H9 (cell line): ENCODE data around the gene PPIL6. TPM values are rescaled to one million over a fixed set of nuclear protein-coding genes. Genes with fewer than 3 reads are reported as not detected.

ENCODE experiments used
- DNase-seq: peaks from one replicate; pipeline ENCODE4 v3.0.0-alpha.2; 2017
- H2AFZ ChIP-seq: one replicate; pipeline ENCODE4 v1.6.1; 2013; ENCODE audit warnings: mild to moderate bottlenecking, low read length, control low read depth, moderate library complexity
- H2AK5ac ChIP-seq: 2 replicates; pipeline ENCODE4 v1.6.1; 2013; ENCODE audit warnings: low read length, control low read depth, mixed read lengths; ENCODE audit not compliant: insufficient read length
- H2BK120ac ChIP-seq: one replicate; pipeline ENCODE4 v1.6.1; 2013; ENCODE audit warnings: low read depth, mild to moderate bottlenecking, low read length, control low read depth, inconsistent platforms; ENCODE audit not compliant: poor library complexity, severe bottlenecking
- H2BK12ac ChIP-seq: 2 replicates; pipeline ENCODE4 v1.6.1; 2013; ENCODE audit warnings: low read length, control low read depth, mixed read lengths, low read depth; ENCODE audit not compliant: insufficient read length
- H2BK15ac ChIP-seq: 2 replicates; pipeline ENCODE4 v1.6.1; 2013; ENCODE audit warnings: low read depth, low read length, control low read depth
- H2BK20ac ChIP-seq: one replicate; pipeline ENCODE4 v1.6.1; 2013; ENCODE audit warnings: low read depth, mild to moderate bottlenecking, low read length, control low read depth, inconsistent platforms; ENCODE audit not compliant: poor library complexity, severe bottlenecking
- H2BK5ac ChIP-seq: 2 replicates; pipeline ENCODE4 v1.6.1; 2013; ENCODE audit warnings: low read length, control low read depth, mixed read lengths; ENCODE audit not compliant: insufficient read length
- H3K14ac ChIP-seq: 2 replicates; pipeline ENCODE4 v1.6.1; 2013; ENCODE audit warnings: low read length, control low read depth; ENCODE audit not compliant: insufficient read depth
- H3K18ac ChIP-seq: 2 replicates; pipeline ENCODE4 v1.6.1; 2013; ENCODE audit warnings: low read depth, mild to moderate bottlenecking, mixed read lengths, low read length, control low read depth; ENCODE audit not compliant: insufficient read length
- H3K23ac ChIP-seq: 2 replicates; pipeline ENCODE4 v1.6.1; 2013; ENCODE audit warnings: low read length, control low read depth, mixed read lengths, low read depth; ENCODE audit not compliant: insufficient read length
- H3K23me2 ChIP-seq: 2 replicates; pipeline ENCODE4 v1.6.1; 2013; ENCODE audit warnings: low read depth, mild to moderate bottlenecking, mixed read lengths, low read length, control low read depth; ENCODE audit not compliant: insufficient read length, poor library complexity, severe bottlenecking
- H3K27ac ChIP-seq: 2 replicates; pipeline ENCODE4 v1.5.1; 2013; ENCODE audit warnings: low read length, control low read depth, mixed read lengths, low read depth; ENCODE audit not compliant: insufficient read length
- H3K27me3 ChIP-seq: 2 replicates; pipeline ENCODE4 v1.6.1; 2013; ENCODE audit warnings: low read length, control low read depth, inconsistent platforms; ENCODE audit not compliant: insufficient read depth
- H3K4ac ChIP-seq: 2 replicates; pipeline ENCODE4 v1.6.1; 2013; ENCODE audit warnings: low read depth, mild to moderate bottlenecking, control low read depth, inconsistent platforms, low read length, moderate library complexity
- H3K4me1 ChIP-seq: 2 replicates; pipeline ENCODE4 v1.6.1; 2013; ENCODE audit warnings: low read length, control low read depth, inconsistent platforms; ENCODE audit not compliant: insufficient read depth
- H3K4me2 ChIP-seq: 2 replicates; pipeline ENCODE4 v1.6.1; 2013; ENCODE audit warnings: low read length, control low read depth, mixed read lengths; ENCODE audit not compliant: insufficient read length, insufficient read depth
- H3K56ac ChIP-seq: 2 replicates; pipeline ENCODE4 v1.6.1; 2013; ENCODE audit warnings: low read depth, mild to moderate bottlenecking, mixed read lengths, low read length, control low read depth; ENCODE audit not compliant: insufficient read length
- H3K79me1 ChIP-seq: 2 replicates; pipeline ENCODE4 v1.6.1; 2013; ENCODE audit warnings: low read depth, mild to moderate bottlenecking, moderate library complexity, low read length, control low read depth, inconsistent platforms; ENCODE audit not compliant: insufficient read depth, poor library complexity, severe bottlenecking
- H3K79me2 ChIP-seq: 2 replicates; pipeline ENCODE4 v1.6.1; 2013; ENCODE audit warnings: low read length, control low read depth, inconsistent platforms; ENCODE audit not compliant: insufficient read depth
- H3K9ac ChIP-seq: 2 replicates; pipeline ENCODE4 v1.6.1; 2013; ENCODE audit warnings: low read length, control low read depth, mixed read lengths; ENCODE audit not compliant: insufficient read length; ENCODE audit errors: extremely low read depth
- H3K9me3 ChIP-seq: one replicate; pipeline ENCODE4 v1.6.1; 2013; ENCODE audit warnings: low read depth, low read length, inconsistent platforms; ENCODE audit not compliant: control insufficient read depth
- H3T11ph ChIP-seq: one replicate; pipeline ENCODE4 v1.6.1; 2013; ENCODE audit warnings: mild to moderate bottlenecking, low read length, control low read depth, inconsistent platforms
- H4K20me1 ChIP-seq: one replicate; pipeline ENCODE4 v1.6.1; 2013; ENCODE audit not compliant: control insufficient read depth, insufficient read length, insufficient read depth
- H4K5ac ChIP-seq: 2 replicates; pipeline ENCODE4 v1.6.1; 2013; ENCODE audit warnings: low read depth, mild to moderate bottlenecking, mixed read lengths, low read length, control low read depth; ENCODE audit not compliant: insufficient read length
- H4K8ac ChIP-seq: replicated peaks from 2 replicates; pipeline ENCODE4 v1.6.1; 2013; ENCODE audit warnings: low read length, control low read depth, mixed read lengths, low read depth; ENCODE audit not compliant: insufficient read length
- H4K91ac ChIP-seq: 2 replicates; pipeline ENCODE4 v1.6.1; 2013; ENCODE audit warnings: low read depth, mild to moderate bottlenecking, moderate library complexity, mixed read lengths, low read length, control low read depth; ENCODE audit not compliant: insufficient read length
- H3K27ac Mint-ChIP-seq, 3 experiments: 2 replicates in 2 of 3; 3 replicates in 1 of 3; pipeline ENCODE4 v1.8.0; 2020 to 2021; ENCODE audit warnings: mixed read lengths in 3 of 3, mild to moderate bottlenecking in 1 of 3, moderate library complexity in 1 of 3
- H3K27me3 Mint-ChIP-seq: 2 replicates; pipeline ENCODE4 v1.8.0; 2021; ENCODE audit warnings: low read depth, mild to moderate bottlenecking, moderate library complexity, mixed read lengths
- H3K36me3 Mint-ChIP-seq, 3 experiments: 2 replicates in 2 of 3; 3 replicates in 1 of 3; pipeline ENCODE4 v1.8.0; 2020 to 2021; ENCODE audit warnings: low read depth in 3 of 3, mixed read lengths in 3 of 3; ENCODE audit not compliant: insufficient read depth in 1 of 3
- H3K4me1 Mint-ChIP-seq, 2 experiments: 2 replicates each; pipeline ENCODE4 v1.8.0; 2020; ENCODE audit warnings: mixed read lengths in 2 of 2
- H3K4me3 Mint-ChIP-seq, 2 experiments: 2 replicates in 1 of 2; 3 replicates in 1 of 2; pipeline ENCODE4 v1.8.0; 2020 to 2021; ENCODE audit warnings: mild to moderate bottlenecking in 2 of 2, mixed read lengths in 2 of 2, moderate library complexity in 1 of 2
- H3K9me3 Mint-ChIP-seq, 2 experiments: 2 replicates in 1 of 2; 3 replicates in 1 of 2; pipeline ENCODE4 v1.8.0; 2020; ENCODE audit warnings: mild to moderate bottlenecking in 2 of 2, mixed read lengths in 2 of 2, moderate library complexity in 1 of 2
- CTCF ChIP-seq: fragments of 200-600 bp; sonication (generic); conservative IDR thresholded peaks from 3 replicates; pipeline ENCODE4 v1.8.0; 2021; ENCODE audit warnings: antibody characterized with exemption, mild to moderate bottlenecking
- WGBS: extraction: QIAGEN DNeasy Blood & Tissue Kit; methylation state at CpG from one replicate; pipeline ENCODE4 v1.1.7; 2013; ENCODE audit warnings: missing lambda C conversion rate, low lambda C conversion rate, mixed read lengths; ENCODE audit not compliant: insufficient read length; ENCODE audit errors: extremely low coverage; 5-methylcytosine and 5-hydroxymethylcytosine counted together
- total RNA-seq: library from RNA; stranded (reverse); gene quantifications from 2 replicates; pipeline ENCODE4 v1.2.1, GENCODE V29; 2021

PPIL6 gene
- total RNA-seq, 1 experiment from 2014 or later, result 1.0 TPM

- no peak overlapping the region for H3K18ac ChIP-seq
- Mint-ChIP-seq H3K27ac (peak overlapping the region in 1 of 3 experiments; percentile 53; a peak in 1 of 7 replicates), H3K4me3 (no peak overlapping the region), H3K9me3 (no peaks in the 10 kb centered on the region), H3K4me1 (no peaks in the 10 kb centered on the region), H3K27me3 (no peaks in the 10 kb centered on the region), H3K36me3 (peaks cover 47 to 82% (median 70%) of the 10 kb centered on the region in 3 experiments)
- no peaks in the 10 kb centered on the region for H3K79me1 ChIP-seq
- H3K4ac ChIP-seq, result no peak overlapping the region
- DNase-seq, result no peak
- peaks cover 2% of the 10 kb centered on the region for H3K79me2 ChIP-seq
- no peaks in the 10 kb centered on the region for H3K9me3 ChIP-seq
- H3T11ph ChIP-seq, result no peak overlapping the region
- H3K4me1 ChIP-seq, result no peaks in the 10 kb centered on the region
- no peak overlapping the region for H3K56ac ChIP-seq
- no peak overlapping the region for H4K8ac ChIP-seq
- no peak overlapping the region for H3K27ac ChIP-seq
- H2BK15ac ChIP-seq, result no peak overlapping the region
- no peak overlapping the region for H3K23ac ChIP-seq
- no peak overlapping the region for H4K5ac ChIP-seq
- H3K14ac ChIP-seq, result no peak overlapping the region
- no peaks in the 10 kb centered on the region for H3K23me2 ChIP-seq
- TF ChIP-seq CTCF, result no peak
- H2AK5ac ChIP-seq, result no peak overlapping the region
- no peak overlapping the region for H4K91ac ChIP-seq
- no peak overlapping the region for H2AFZ ChIP-seq
- no peak overlapping the region for H2BK120ac ChIP-seq
- H3K4me2 ChIP-seq, result no peak overlapping the region
- no peak overlapping the region for H3K9ac ChIP-seq
- H2BK20ac ChIP-seq, result no peak overlapping the region
- no CpG with 5 or more reads among the region's 4 CpGs for WGBS
- no peak overlapping the region for H2BK5ac ChIP-seq
- no peak overlapping the region for H2BK12ac ChIP-seq
- no peaks in the 10 kb centered on the region for H3K27me3 ChIP-seq
- no peaks in the 10 kb centered on the region for H4K20me1 ChIP-seq
These were observed 66.7 kb downstream of the PPIL6 start for GRCh38 chr6:109373762-109374161.
